ENCODE data around the gene COX8A. TPM values are rescaled to one million over a fixed set of nuclear protein-coding genes. Genes with fewer than 3 reads are reported as not detected.
"Not testable (repeated sequence)": the region's sequence is repeated elsewhere in the genome, so short reads cannot be mapped to it uniquely, and the experiment has no call there.

The COX8A gene
- total RNA-seq, 3 donors from 2014 or later: 257 to 326 (median 293) TPM

GRCh38 chr11:63952570-63952969, 21.9 kb upstream of the COX8A start:
- H3K36me3 ChIP-seq: no peaks in the 10 kb centered on the region
- no peak for DNase-seq (ENCODE audit: low spot score in 2 of 2)
- H3K27me3 ChIP-seq: no peaks in the 10 kb centered on the region
- H3K9me3 ChIP-seq: no peaks in the 10 kb centered on the region
- intact Hi-C loops (cut with DNase I; ENCODE audit: low total_unique reads): no loop called here
- no peak for TF ChIP-seq POLR2A (IDR thresholded peaks at IDR 0.05)
- no peak for TF ChIP-seq POLR2AphosphoS5 (IDR thresholded peaks at IDR 0.05)
- TF ChIP-seq, protein P1, sequence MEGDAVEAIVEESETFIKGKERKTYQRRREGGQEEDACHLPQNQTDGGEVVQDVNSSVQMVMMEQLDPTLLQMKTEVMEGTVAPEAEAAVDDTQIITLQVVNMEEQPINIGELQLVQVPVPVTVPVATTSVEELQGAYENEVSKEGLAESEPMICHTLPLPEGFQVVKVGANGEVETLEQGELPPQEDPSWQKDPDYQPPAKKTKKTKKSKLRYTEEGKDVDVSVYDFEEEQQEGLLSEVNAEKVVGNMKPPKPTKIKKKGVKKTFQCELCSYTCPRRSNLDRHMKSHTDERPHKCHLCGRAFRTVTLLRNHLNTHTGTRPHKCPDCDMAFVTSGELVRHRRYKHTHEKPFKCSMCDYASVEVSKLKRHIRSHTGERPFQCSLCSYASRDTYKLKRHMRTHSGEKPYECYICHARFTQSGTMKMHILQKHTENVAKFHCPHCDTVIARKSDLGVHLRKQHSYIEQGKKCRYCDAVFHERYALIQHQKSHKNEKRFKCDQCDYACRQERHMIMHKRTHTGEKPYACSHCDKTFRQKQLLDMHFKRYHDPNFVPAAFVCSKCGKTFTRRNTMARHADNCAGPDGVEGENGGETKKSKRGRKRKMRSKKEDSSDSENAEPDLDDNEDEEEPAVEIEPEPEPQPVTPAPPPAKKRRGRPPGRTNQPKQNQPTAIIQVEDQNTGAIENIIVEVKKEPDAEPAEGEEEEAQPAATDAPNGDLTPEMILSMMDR (IDR thresholded peaks at IDR 0.05): no peak
- H3K4me1 ChIP-seq: no peaks in the 10 kb centered on the region
- H3K4me3 ChIP-seq: peak overlapping the region in 1 of 3 donors; percentile 31
- peak overlapping the region; percentile 22 to 75 for H3K27ac ChIP-seq

- DNase-seq (ENCODE audit: low spot score in 2 of 2): no peak
- Histone ChIP-seq H3K36me3 (no peaks in the 10 kb centered on the region), H3K27me3 (no peaks in the 10 kb centered on the region), H3K27ac (no peak overlapping the region), H3K4me1 (no peaks in the 10 kb centered on the region), H3K9me3 (no peaks in the 10 kb centered on the region), H3K4me3 (no peak overlapping the region)
- TF ChIP-seq POLR2A (IDR thresholded peaks at IDR 0.05) (no peak), POLR2AphosphoS5 (IDR thresholded peaks at IDR 0.05) (no peak)
- TF ChIP-seq, protein P1 (IDR thresholded peaks at IDR 0.05): no peak
- intact Hi-C loops (cut with DNase I; ENCODE audit: low total_unique reads): loop anchor here (5.0 kb wide), 1 partner anchor 196 kb away; no protein-coding TSS in a partner anchor
These were observed 16.4 kb upstream of the COX8A start for GRCh38 chr11:63958008-63958407.

- intact Hi-C loops (cut with DNase I; ENCODE audit: low total_unique reads): no loop called here
These were observed 12.6 kb upstream of the COX8A start for GRCh38 chr11:63961608-63962412.

DNA sequence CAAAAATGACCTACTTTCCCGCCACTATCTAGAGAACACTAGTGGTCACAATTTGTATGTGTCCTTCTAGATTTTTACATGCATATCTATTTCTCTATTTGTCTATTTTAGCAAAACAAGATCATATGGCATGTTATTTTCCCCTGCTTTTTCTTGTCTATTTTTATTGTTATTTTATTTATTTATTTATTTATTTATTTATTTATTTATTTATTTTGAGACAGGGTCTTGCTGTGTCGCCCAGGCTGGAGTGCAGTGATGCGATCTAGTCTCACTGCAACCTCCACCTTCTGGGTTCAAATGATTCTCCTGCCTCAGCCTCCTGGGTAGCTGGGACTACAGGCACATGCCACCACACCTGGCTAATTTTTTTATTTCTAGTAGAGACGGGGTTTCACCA, 10.5 kb upstream of the COX8A start:
- H3K4me3 ChIP-seq; intact Hi-C loops (cut with DNase I; ENCODE audit: low total_unique reads); H3K4me1 ChIP-seq; H3K27ac ChIP-seq; H3K9me3 ChIP-seq; DNase-seq (ENCODE audit: low spot score in 2 of 2); H3K27me3 ChIP-seq; H3K36me3 ChIP-seq: not testable (repeated sequence)

More at GRCh38 chr11:63961608-63962412, 12.6 kb upstream of the COX8A start:
- peak in 1 of 2 donors; percentile 73 for DNase-seq (ENCODE audit: low spot score in 2 of 2)
- Histone ChIP-seq H3K9me3 (no peaks in the 10 kb centered on the region), H3K4me1 (no peaks in the 10 kb centered on the region), H3K27me3 (no peaks in the 10 kb centered on the region), H3K27ac (peak overlapping the region; percentile 9 to 13), H3K4me3 (no peak overlapping the region), H3K36me3 (no peaks in the 10 kb centered on the region)
- TF ChIP-seq POLR2A (IDR thresholded peaks at IDR 0.05): no peak
- TF ChIP-seq POLR2AphosphoS5 (IDR thresholded peaks at IDR 0.05): no peak
- TF ChIP-seq, protein P1 (IDR thresholded peaks at IDR 0.05): no peak

- Histone ChIP-seq H3K4me1 (no peaks in the 10 kb centered on the region), H3K27ac (no peak overlapping the region), H3K9me3 (no peaks in the 10 kb centered on the region), H3K4me3 (no peak overlapping the region), H3K36me3 (no peaks in the 10 kb centered on the region), H3K27me3 (no peaks in the 10 kb centered on the region)
- no peak for TF ChIP-seq POLR2AphosphoS5 (IDR thresholded peaks at IDR 0.05)
- no peak for TF ChIP-seq POLR2A (IDR thresholded peaks at IDR 0.05)
- intact Hi-C loops (cut with DNase I; ENCODE audit: low total_unique reads): no loop called here
- DNase-seq (ENCODE audit: low spot score in 2 of 2): no peak
These were observed 8.0 kb upstream of the COX8A start for GRCh38 chr11:63966444-63966843.

DNA sequence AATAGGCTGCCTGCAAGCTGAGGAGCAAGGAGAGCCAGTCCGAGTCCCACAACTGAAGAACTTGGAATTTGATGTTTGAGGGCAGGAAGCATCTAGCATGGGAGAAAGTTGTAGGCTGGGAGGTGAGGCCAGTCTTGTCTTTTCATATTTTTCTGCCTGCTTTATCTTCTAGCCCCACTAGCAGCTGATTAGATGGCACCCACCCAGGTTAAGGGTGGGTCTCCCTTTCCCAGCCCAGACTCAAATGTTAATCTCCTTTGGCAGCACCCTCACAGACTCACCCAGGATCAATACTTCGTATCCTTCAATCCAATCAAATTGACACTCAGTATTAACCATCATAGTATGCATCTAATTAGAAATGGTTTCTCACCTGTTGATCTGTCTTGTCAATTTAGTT, 5.0 kb upstream of the COX8A start:
- intact Hi-C loops (cut with DNase I; ENCODE audit: low total_unique reads): no loop called here
- no peaks in the 10 kb centered on the region for H3K4me1 ChIP-seq
- no peak overlapping the region for H3K27ac ChIP-seq
- H3K9me3 ChIP-seq: no peaks in the 10 kb centered on the region
- H3K36me3 ChIP-seq: no peaks in the 10 kb centered on the region
- H3K27me3 ChIP-seq: no peaks in the 10 kb centered on the region
- DNase-seq (ENCODE audit: low spot score in 2 of 2): no peak
- no peak overlapping the region for H3K4me3 ChIP-seq
- no peak for TF ChIP-seq POLR2AphosphoS5 (IDR thresholded peaks at IDR 0.05)
- TF ChIP-seq, protein P1 (IDR thresholded peaks at IDR 0.05): no peak
- TF ChIP-seq POLR2A (IDR thresholded peaks at IDR 0.05): no peak

Measured in breast epithelium (tissue), 4 donors.